ENCODE data around the gene CANT1.

Gene CANT1

GRCh38 chr17:78995022-78995760 lies 14.4 kb downstream of the CANT1 start:
- FAIRE-seq (no peak), DNase-seq (ENCODE audit: insufficient read length, low spot score) (no peak)
- TF ChIP-seq POLR2A (IDR thresholded peaks at IDR 0.05; ENCODE audit: low read depth, low read length), result no peak

GRCh38 chr17:78993981-78994671 lies 15.4 kb downstream of the CANT1 start:
- no peak for FAIRE-seq
- no peak for TF ChIP-seq POLR2A (IDR thresholded peaks at IDR 0.05; ENCODE audit: low read depth, low read length)
- no peak for DNase-seq (ENCODE audit: insufficient read length, low spot score)

GRCh38 chr17:78993241-78993956 lies 16.2 kb downstream of the CANT1 start:
- DNase-seq (ENCODE audit: insufficient read length, low spot score) (no peak), FAIRE-seq (no peak)
- no peak for TF ChIP-seq POLR2A (IDR thresholded peaks at IDR 0.05; ENCODE audit: low read depth, low read length)

GRCh38 chr17:78992542-78993212 lies 16.9 kb downstream of the CANT1 start:
- DNase-seq (ENCODE audit: insufficient read length, low spot score) (no peak), FAIRE-seq (no peak)
- TF ChIP-seq POLR2A (IDR thresholded peaks at IDR 0.05; ENCODE audit: low read depth, low read length), result no peak

- DNase-seq (ENCODE audit: insufficient read length, low spot score) (no peak), FAIRE-seq (no peak)
- TF ChIP-seq POLR2A (IDR thresholded peaks at IDR 0.05; ENCODE audit: low read depth, low read length), result no peak
These were observed 17.5 kb downstream of the CANT1 start for GRCh38 chr17:78991906-78992532.

- no peak for FAIRE-seq
- TF ChIP-seq POLR2A (IDR thresholded peaks at IDR 0.05; ENCODE audit: low read depth, low read length), result no peak
- no peak for DNase-seq (ENCODE audit: insufficient read length, low spot score)
These were observed 18.4 kb downstream of the CANT1 start for GRCh38 chr17:78991017-78991738.

- DNase-seq (ENCODE audit: insufficient read length, low spot score) (no peak), FAIRE-seq (no peak)
- no peak for TF ChIP-seq POLR2A (IDR thresholded peaks at IDR 0.05; ENCODE audit: low read depth, low read length)
These were observed 19.1 kb downstream of the CANT1 start for GRCh38 chr17:78990349-78991016.

GRCh38 chr17:78988152-78988551 lies 21.4 kb downstream of the CANT1 start:
- DNase-seq (ENCODE audit: insufficient read length, low spot score), result no peak
- FAIRE-seq, result no peak
- no peak for TF ChIP-seq POLR2A (IDR thresholded peaks at IDR 0.05; ENCODE audit: low read depth, low read length)

- FAIRE-seq, result no peak
- no peak for TF ChIP-seq POLR2A (IDR thresholded peaks at IDR 0.05; ENCODE audit: low read depth, low read length)
- no peak for DNase-seq (ENCODE audit: insufficient read length, low spot score)
These were observed 22.8 kb downstream of the CANT1 start for GRCh38 chr17:78986649-78987328.

GRCh38 chr17:78986048-78986648 lies 23.4 kb downstream of the CANT1 start:
- DNase-seq (ENCODE audit: insufficient read length, low spot score) (no peak), FAIRE-seq (no peak)
- no peak for TF ChIP-seq POLR2A (IDR thresholded peaks at IDR 0.05; ENCODE audit: low read depth, low read length)

GRCh38 chr17:78985395-78985794 lies 24.2 kb downstream of the CANT1 start:
- FAIRE-seq (no peak), DNase-seq (ENCODE audit: insufficient read length, low spot score) (no peak)
- no peak for TF ChIP-seq POLR2A (IDR thresholded peaks at IDR 0.05; ENCODE audit: low read depth, low read length)
